HUES64 (cell line): ENCODE results near the gene DLG2.

Source experiments
- H3K27ac ChIP-seq: 2 replicates; pipeline ENCODE4 v1.7.0; 2013; ENCODE audit warnings: low read depth, low read length, inconsistent platforms
- H3K27me3 ChIP-seq: 2 replicates; pipeline ENCODE4 v1.6.1; 2013; ENCODE audit warnings: mild to moderate bottlenecking, low read length; ENCODE audit not compliant: insufficient read depth
- H3K36me3 ChIP-seq: 2 replicates; pipeline ENCODE4 v1.6.1; 2013; ENCODE audit warnings: mild to moderate bottlenecking, low read length; ENCODE audit not compliant: insufficient read depth
- H3K4me1 ChIP-seq: 2 replicates; pipeline ENCODE4 v1.6.1; 2013; ENCODE audit warnings: mild to moderate bottlenecking, low read length, moderate library complexity; ENCODE audit not compliant: insufficient read depth
- H3K4me3 ChIP-seq: 2 replicates; pipeline ENCODE4 v1.5.1; 2013; ENCODE audit warnings: mild to moderate bottlenecking, low read length, moderate library complexity
- H3K9ac ChIP-seq: 2 replicates; pipeline ENCODE4 v1.6.1; 2013; ENCODE audit warnings: mild to moderate bottlenecking, low read depth, low read length
- H3K9me3 ChIP-seq: 2 replicates; pipeline ENCODE4 v1.6.1; 2013; ENCODE audit warnings: low read depth, low read length; ENCODE audit not compliant: insufficient read depth
- WGBS: fragments of 150-250, 120-280 bp; methylation state at CpG from one replicate; pipeline ENCODE4 v1.1.7; 2013; ENCODE audit warnings: missing lambda C conversion rate; 5-methylcytosine and 5-hydroxymethylcytosine counted together

DLG2 gene

DNA sequence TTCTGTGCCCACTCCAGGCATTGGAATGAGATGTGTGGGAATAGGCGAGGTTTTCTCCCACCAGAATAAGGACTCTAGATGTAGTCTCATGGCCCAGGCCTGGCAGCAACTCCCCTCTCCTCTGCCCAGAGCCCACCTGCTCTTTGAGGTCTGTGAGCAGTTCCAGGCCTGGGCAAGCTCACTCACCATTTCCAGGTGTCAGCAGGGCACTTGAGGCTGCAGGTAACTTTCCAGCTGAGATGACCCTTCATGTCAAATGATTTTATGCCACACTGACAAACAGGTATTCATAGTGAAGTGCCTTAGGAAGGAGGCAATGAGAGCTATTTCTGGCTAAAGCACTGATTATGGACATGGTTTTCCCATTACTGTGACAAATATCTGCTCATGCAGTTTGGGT lies 2217.7 kb downstream of the DLG2 start:
- H3K27ac ChIP-seq: no peak overlapping the region
- no peaks in the 10 kb centered on the region for H3K27me3 ChIP-seq
- 83% methylated on average over 1 of the region's 1 CpG for WGBS
- H3K36me3 ChIP-seq: no peaks in the 10 kb centered on the region
- no peak overlapping the region for H3K4me3 ChIP-seq
- H3K4me1 ChIP-seq: no peaks in the 10 kb centered on the region
- H3K9ac ChIP-seq: no peak overlapping the region
- H3K9me3 ChIP-seq: no peaks in the 10 kb centered on the region

DNA sequence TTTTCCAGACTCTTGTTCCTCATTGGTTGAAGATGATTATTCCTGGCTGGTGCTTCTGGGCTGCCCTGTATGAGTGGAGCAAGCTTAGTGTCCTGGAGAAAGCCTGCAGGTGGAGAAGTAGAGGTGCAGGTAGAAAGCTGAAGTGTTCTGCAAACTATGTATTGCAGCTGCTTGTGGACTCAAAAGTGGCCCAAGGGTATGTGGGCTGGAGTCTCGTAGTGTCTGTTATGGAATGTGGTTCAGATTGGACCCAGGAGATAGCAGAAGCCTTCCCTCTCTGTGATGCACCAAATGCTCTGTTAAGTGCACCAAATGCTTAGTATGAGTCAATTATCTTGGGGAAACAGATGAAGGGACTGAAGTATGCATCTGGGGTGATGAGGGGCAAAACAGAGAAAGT lies 2218.2 kb downstream of the DLG2 start:
- no peak overlapping the region for H3K9ac ChIP-seq
- no peaks in the 10 kb centered on the region for H3K36me3 ChIP-seq
- no peak overlapping the region for H3K4me3 ChIP-seq
- no peaks in the 10 kb centered on the region for H3K27me3 ChIP-seq
- 0 out of 2 replicates have a peak, but pooled peaks cover 5% of the 10 kb centered on the region for H3K4me1 ChIP-seq
- 91% methylated on average over 1 of the region's 1 CpG for WGBS
- H3K9me3 ChIP-seq: no peaks in the 10 kb centered on the region
- H3K27ac ChIP-seq: no peak overlapping the region
